ENCODE results near the gene MACROD1. TPM values are rescaled to one million over a fixed set of nuclear protein-coding genes. Genes with fewer than 3 reads are reported as not detected.

Gene MACROD1
- total RNA-seq, 2 donors from 2014 or later = 24.7 to 65.4 TPM

GRCh38 chr11:64208796-64209562 is 43.1 kb upstream of the MACROD1 start:
- 83 to 86% methylated on average over 14 to 16 of the region's 18 CpGs for WGBS, 2 donors
- no peak for DNase-seq

GRCh38 chr11:64208086-64208795 is 42.3 kb upstream of the MACROD1 start:
- peaks cover 5 to 7% of the 10 kb centered on the region in 2 donors for H3K36me3 ChIP-seq (replicated peaks in 1 of 2; ENCODE audit: insufficient read depth in 1 of 2, low read depth in 2 of 2)
- no peaks in the 10 kb centered on the region for H3K27me3 ChIP-seq
- DNase-seq = no peak
- WGBS, 2 donors = 81 to 95% methylated on average over 15 to 23 of the region's 23 CpGs
- peak overlapping the region in 2 of 4 donors; percentile 67 to 72 for H3K27ac ChIP-seq
- TF ChIP-seq POLR2A (IDR thresholded peaks at IDR 0.05) (no peak), CTCF (IDR thresholded peaks at IDR 0.05) (no peak)
- H3K4me3 ChIP-seq = no peak overlapping the region
- H3K4me1 ChIP-seq = peaks cover 9% of the 10 kb centered on the region
- intact Hi-C loops (cut with DNase I) = loop anchor here (5.0 kb wide), 1 partner anchor 89 kb away; no protein-coding TSS in a partner anchor
- no peaks in the 10 kb centered on the region for H3K9me3 ChIP-seq
- no peak for ATAC-seq

More at GRCh38 chr11:64208796-64209562, 43.1 kb upstream of the MACROD1 start:
- no peak overlapping the region for H3K27ac ChIP-seq
- H3K4me3 ChIP-seq = no peak overlapping the region
- H3K27me3 ChIP-seq = no peaks in the 10 kb centered on the region
- H3K36me3 ChIP-seq (replicated peaks in 1 of 2; ENCODE audit: insufficient read depth in 1 of 2, low read depth in 2 of 2) = no peaks in the 10 kb centered on the region
- intact Hi-C loops (cut with DNase I) = loop anchor here (5.0 kb wide), 1 partner anchor 88 kb away; no protein-coding TSS in a partner anchor
- ATAC-seq = no peak
- TF ChIP-seq CTCF (IDR thresholded peaks at IDR 0.05) (no peak), POLR2A (IDR thresholded peaks at IDR 0.05) (no peak)
- H3K4me1 ChIP-seq = peaks cover 9% of the 10 kb centered on the region
- no peaks in the 10 kb centered on the region for H3K9me3 ChIP-seq

GRCh38 chr11:64207256-64208085 is 41.6 kb upstream of the MACROD1 start:
- Histone ChIP-seq H3K27ac (peak overlapping the region; percentile 5 to 72 (median 56)), H3K27me3 (no peaks in the 10 kb centered on the region), H3K9me3 (no peaks in the 10 kb centered on the region), H3K36me3 (replicated peaks in 1 of 2; ENCODE audit: insufficient read depth in 1 of 2, low read depth in 2 of 2) (peaks cover 12% of the 10 kb centered on the region in 2 donors), H3K4me3 (no peak overlapping the region), H3K4me1 (peaks cover 9% of the 10 kb centered on the region)
- DNase-seq = peak in 3 of 4 donors; percentile 32 to 63 (median 41)
- peak; percentile 45 for ATAC-seq
- TF ChIP-seq CTCF (IDR thresholded peaks at IDR 0.05) (no peak), POLR2A (IDR thresholded peaks at IDR 0.05) (peak in 2 of 3 donors; percentile 27 to 47)
- WGBS, 2 donors = 60 to 72% methylated on average over 18 to 28 of the region's 30 CpGs
- intact Hi-C loops (cut with DNase I) = loop anchor here (5.0 kb wide), 1 partner anchor 90 kb away; no protein-coding TSS in a partner anchor

- WGBS, 2 donors = 78 to 84% methylated on average over 12 to 25 of the region's 27 CpGs
- TF ChIP-seq POLR2A (IDR thresholded peaks at IDR 0.05) (peak in 1 of 3 donors; percentile 29), CTCF (IDR thresholded peaks at IDR 0.05) (no peak)
- no peak for ATAC-seq
- peak in 3 of 4 donors; percentile 27 to 75 (median 35) for DNase-seq
- H3K4me1 ChIP-seq = peaks cover 9% of the 10 kb centered on the region
- no peak within 1 kb of the TSS for H3K4me3 ChIP-seq
- no peaks in the 10 kb centered on the region for H3K27me3 ChIP-seq
- peak within 1 kb of the TSS; percentile 5 to 72 (median 56) for H3K27ac ChIP-seq
- peaks cover 12 to 15% of the 10 kb centered on the region in 2 donors for H3K36me3 ChIP-seq (replicated peaks in 1 of 2; ENCODE audit: insufficient read depth in 1 of 2, low read depth in 2 of 2)
- intact Hi-C loops (cut with DNase I) = loop anchor here (5.0 kb wide), 1 partner anchor 91 kb away; no protein-coding TSS in a partner anchor
- H3K9me3 ChIP-seq = no peaks in the 10 kb centered on the region
Measured at GRCh38 chr11:64206457-64207255, 40.7 kb upstream of the MACROD1 start, which contains the start of gene FERMT3. FERMT3 (plus strand) TSS chr11:64206721; CDS start chr11:64207365, 644 bp downstream.
